HepG2 (cell line): ENCODE data around the gene TFAP2C.

Source experiments
- CEBPG ChIP-seq: IDR thresholded peaks from 2 replicates; pipeline ENCODE4 v1.6.1; 2016
- CTCF ChIP-seq: sonication (generic); formaldehyde crosslinking; IDR thresholded peaks from 2 replicates; pipeline ENCODE4 v1.5.0; 2020; ENCODE audit warnings: mild to moderate bottlenecking, missing genetic modification reagents, moderate library complexity
- EZH2 ChIP-seq: conservative IDR thresholded peaks from 2 replicates; pipeline ENCODE4 v1.6.1; 2012; ENCODE audit warnings: mild to moderate bottlenecking, low read depth, low read length, moderate library complexity
- MAX ChIP-seq: IDR thresholded peaks from 2 replicates; pipeline ENCODE4 v1.6.1; 2012; ENCODE audit warnings: inconsistent platforms
- POLR2A ChIP-seq, 2 experiments: IDR thresholded peaks; 2 replicates each; pipeline ENCODE4 v1.6.1; 2011; ENCODE audit warnings: low read depth in 2 of 2, low read length in 2 of 2, mild to moderate bottlenecking in 1 of 2, moderate library complexity in 1 of 2; ENCODE audit not compliant: insufficient read depth in 1 of 2
- SETDB1 ChIP-seq: sonication (generic); formaldehyde crosslinking; IDR thresholded peaks from 2 replicates; pipeline ENCODE4 v1.5.1; 2020; ENCODE audit warnings: missing genetic modification reagents, mild to moderate bottlenecking, borderline replicate concordance
- ZNF572 ChIP-seq: sonication (generic); formaldehyde crosslinking; IDR thresholded peaks from 2 replicates; pipeline ENCODE4 v1.5.1; 2020; ENCODE audit warnings: mild to moderate bottlenecking, missing genetic modification reagents
- ZNF75D ChIP-seq: sonication (generic); formaldehyde crosslinking; IDR thresholded peaks from 2 replicates; pipeline ENCODE4 v1.8.1; 2023; ENCODE audit warnings: missing genetic modification reagents, mild to moderate bottlenecking, borderline replicate concordance
- TF ChIP-seq, protein P1 (sequence below): IDR thresholded peaks from 2 replicates; pipeline ENCODE4 v1.6.1; 2016; ENCODE audit warnings: low read depth, control low read depth

- no peak for TF ChIP-seq POLR2A (IDR thresholded peaks at IDR 0.05; ENCODE audit: insufficient read depth in 1 of 2, low read depth in 2 of 2, low read length in 2 of 2)
- no peak for TF ChIP-seq CEBPG (CRISPR knock-in tag)
- no peak for TF ChIP-seq ZNF572 (CRISPR knock-in tag)
- TF ChIP-seq SETDB1 = no peak
- TF ChIP-seq EZH2 = no peak
- no peak for TF ChIP-seq ZNF75D (CRISPR knock-in tag)
- TF ChIP-seq MAX = no peak
- TF ChIP-seq, protein P1, sequence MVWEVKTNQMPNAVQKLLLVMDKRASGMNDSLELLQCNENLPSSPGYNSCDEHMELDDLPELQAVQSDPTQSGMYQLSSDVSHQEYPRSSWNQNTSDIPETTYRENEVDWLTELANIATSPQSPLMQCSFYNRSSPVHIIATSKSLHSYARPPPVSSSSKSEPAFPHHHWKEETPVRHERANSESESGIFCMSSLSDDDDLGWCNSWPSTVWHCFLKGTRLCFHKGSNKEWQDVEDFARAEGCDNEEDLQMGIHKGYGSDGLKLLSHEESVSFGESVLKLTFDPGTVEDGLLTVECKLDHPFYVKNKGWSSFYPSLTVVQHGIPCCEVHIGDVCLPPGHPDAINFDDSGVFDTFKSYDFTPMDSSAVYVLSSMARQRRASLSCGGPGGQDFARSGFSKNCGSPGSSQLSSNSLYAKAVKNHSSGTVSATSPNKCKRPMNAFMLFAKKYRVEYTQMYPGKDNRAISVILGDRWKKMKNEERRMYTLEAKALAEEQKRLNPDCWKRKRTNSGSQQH (CRISPR knock-in tag) = no peak
- TF ChIP-seq CTCF (CRISPR knock-in tag) = no peak
Observed at GRCh38 chr20:56617489-56617888, 11.6 kb upstream of the TFAP2C start.
